ENCODE data around the gene OTOP2.

Gene OTOP2

GRCh38 chr17:74981979-74982662, 58.0 kb downstream of the OTOP2 start (continued):
- TF ChIP-seq ZNF548 (tag by site-specific recombination; IDR thresholded peaks at IDR 0.05): no peak
- TF ChIP-seq KLF16 (tag by site-specific recombination; IDR thresholded peaks at IDR 0.05): peak; percentile 81
- no peak for TF ChIP-seq ZNF488 (tag by site-specific recombination; IDR thresholded peaks at IDR 0.05)
- TF ChIP-seq ZNF114 (tag by site-specific recombination; IDR thresholded peaks at IDR 0.05): no peak
- peak; percentile 69; the same call in 1 of the 2 replicates for TF ChIP-seq ZNF76 (tag by site-specific recombination; IDR thresholded peaks at IDR 0.05; ENCODE audit: borderline replicate concordance, low read depth)
- no peak for TF ChIP-seq ZNF670 (tag by site-specific recombination; IDR thresholded peaks at IDR 0.05; ENCODE audit: low read depth)
- 0 out of 2 replicates have a peak, but pooled peaks have one; percentile 19 for TF ChIP-seq IKZF3 (tag by site-specific recombination; IDR thresholded peaks at IDR 0.05)
- TF ChIP-seq ZNF341 (tag by site-specific recombination; IDR thresholded peaks at IDR 0.05; ENCODE audit: low read depth): peak; percentile 75
- no peak for TF ChIP-seq ZNF791 (tag by site-specific recombination; IDR thresholded peaks at IDR 0.05)
- no peak for TF ChIP-seq ZNF510 (tag by site-specific recombination; IDR thresholded peaks at IDR 0.05; ENCODE audit: insufficient replicate concordance)
- peak; percentile 47; the same call in 1 of the 2 replicates for TF ChIP-seq INSM2 (tag by site-specific recombination; IDR thresholded peaks at IDR 0.05)
- no peak for TF ChIP-seq ZNF423 (tag by site-specific recombination; IDR thresholded peaks at IDR 0.05)
- peak; percentile 49 for TF ChIP-seq ZNF366 (tag by site-specific recombination; conservative IDR thresholded peaks at IDR 0.05)
- peak; percentile 98 for TF ChIP-seq GLIS1 (tag by site-specific recombination; IDR thresholded peaks at IDR 0.05)
- TF ChIP-seq TCF7L2 (IDR thresholded peaks at IDR 0.05; ENCODE audit: borderline replicate concordance, low read depth, low read length): no peak
- 0 out of 2 replicates have a peak, but pooled peaks have one; percentile 45 for TF ChIP-seq ZNF777 (tag by site-specific recombination; IDR thresholded peaks at IDR 0.05; ENCODE audit: borderline replicate concordance)
- no peak for TF ChIP-seq ZNF140 (tag by site-specific recombination; IDR thresholded peaks at IDR 0.05)
- no peak for TF ChIP-seq ZNF138 (tag by site-specific recombination; IDR thresholded peaks at IDR 0.05; ENCODE audit: borderline replicate concordance)
- TF ChIP-seq ZNF292 (tag by site-specific recombination; IDR thresholded peaks at IDR 0.05; ENCODE audit: borderline replicate concordance, low read depth): no peak
- no peak for TF ChIP-seq ZNF37A (tag by site-specific recombination; IDR thresholded peaks at IDR 0.05)
- TF ChIP-seq ZNF549 (tag by site-specific recombination; IDR thresholded peaks at IDR 0.05): no peak
- TF ChIP-seq ZBTB10 (tag by site-specific recombination; IDR thresholded peaks at IDR 0.05): peak; percentile 49; the same call in 1 of the 2 replicates
- peak; percentile 63 for TF ChIP-seq ZBTB11 (tag by site-specific recombination; conservative IDR thresholded peaks at IDR 0.05; ENCODE audit: low read depth)
- TF ChIP-seq ZBTB21 (tag by site-specific recombination; IDR thresholded peaks at IDR 0.05): peak; percentile 80
- peak; percentile 66; the same call in 1 of the 2 replicates for TF ChIP-seq ZNF2 (tag by site-specific recombination; IDR thresholded peaks at IDR 0.05)
- peak; percentile 92 for TF ChIP-seq ZNF629 (tag by site-specific recombination; IDR thresholded peaks at IDR 0.05)
- TF ChIP-seq ZNF600 (tag by site-specific recombination; IDR thresholded peaks at IDR 0.05): peak; percentile 55; the same call in 1 of the 2 replicates
- TF ChIP-seq ZNF585B (tag by site-specific recombination; IDR thresholded peaks at IDR 0.05): no peak
- peak; percentile 74 for TF ChIP-seq SP3 (tag by site-specific recombination; IDR thresholded peaks at IDR 0.05)
- TF ChIP-seq TRIM28 (IDR thresholded peaks at IDR 0.05; ENCODE audit: borderline replicate concordance, low read length): peak; percentile 72; the same call in 1 of the 2 replicates
- TF ChIP-seq ZNF311 (tag by site-specific recombination; IDR thresholded peaks at IDR 0.05; ENCODE audit: borderline replicate concordance): no peak
- peak; percentile 33; the same call in 1 of the 2 replicates for TF ChIP-seq ZNF335 (tag by site-specific recombination; conservative IDR thresholded peaks at IDR 0.05)
- TF ChIP-seq ZNF544 (tag by site-specific recombination; IDR thresholded peaks at IDR 0.05): no peak

All from HEK293 (cell line).